GM08714 (cell line): ENCODE data around the gene NUBP2.

Experiments
- H3K4me3 ChIP-seq: fragments of 200-500 bp; sonication (Bioruptor generic); 2 replicates; pipeline ENCODE4 v1.5.1; 2014; ENCODE audit warnings: mild to moderate bottlenecking, low read length, inconsistent platforms
- ZNF274 ChIP-seq: IDR thresholded peaks from 2 replicates; pipeline ENCODE4 v1.6.1; 2012; ENCODE audit warnings: mild to moderate bottlenecking, low read depth, low read length

The NUBP2 gene

DNA sequence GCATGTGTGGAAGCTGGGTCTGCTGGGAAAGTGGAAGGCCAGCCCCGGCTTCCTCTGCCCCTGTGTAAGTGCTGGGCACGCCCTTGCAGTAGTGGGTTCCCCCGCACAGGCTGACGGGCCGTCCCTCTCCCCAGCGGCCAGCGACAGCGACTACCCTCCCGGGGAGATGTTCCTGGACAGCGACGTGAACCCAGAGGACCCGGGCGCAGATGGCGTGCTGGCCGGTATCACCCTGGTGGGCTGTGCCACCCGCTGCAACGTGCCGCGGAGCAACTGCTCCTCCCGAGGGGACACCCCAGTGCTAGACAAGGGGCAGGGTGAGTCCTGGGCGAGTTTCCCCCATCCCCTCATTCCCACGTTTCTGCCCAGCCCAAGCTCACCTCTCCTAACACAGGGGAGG, 16.9 kb upstream of the NUBP2 start:
- no peak overlapping the region for H3K4me3 ChIP-seq
- no peak for TF ChIP-seq ZNF274

DNA sequence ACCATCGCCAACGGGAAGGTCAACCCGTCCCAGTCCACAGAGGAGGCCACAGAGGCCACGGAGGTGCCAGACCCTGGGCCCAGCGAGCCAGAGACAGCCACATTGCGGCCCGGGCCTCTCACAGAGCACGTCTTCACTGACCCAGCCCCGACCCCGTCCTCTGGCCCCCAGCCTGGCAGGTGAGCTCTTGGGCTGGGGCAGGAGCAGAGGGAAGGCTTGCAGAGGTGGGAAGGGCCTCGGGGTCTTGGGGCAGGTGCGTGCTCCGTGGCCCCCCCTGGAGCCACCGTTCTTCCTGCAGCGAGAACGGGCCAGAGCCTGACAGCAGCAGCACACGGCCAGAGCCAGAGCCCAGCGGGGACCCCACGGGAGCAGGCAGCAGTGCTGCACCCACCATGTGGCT, 16.5 kb upstream of the NUBP2 start:
- no peak overlapping the region for H3K4me3 ChIP-seq
- no peak for TF ChIP-seq ZNF274

DNA sequence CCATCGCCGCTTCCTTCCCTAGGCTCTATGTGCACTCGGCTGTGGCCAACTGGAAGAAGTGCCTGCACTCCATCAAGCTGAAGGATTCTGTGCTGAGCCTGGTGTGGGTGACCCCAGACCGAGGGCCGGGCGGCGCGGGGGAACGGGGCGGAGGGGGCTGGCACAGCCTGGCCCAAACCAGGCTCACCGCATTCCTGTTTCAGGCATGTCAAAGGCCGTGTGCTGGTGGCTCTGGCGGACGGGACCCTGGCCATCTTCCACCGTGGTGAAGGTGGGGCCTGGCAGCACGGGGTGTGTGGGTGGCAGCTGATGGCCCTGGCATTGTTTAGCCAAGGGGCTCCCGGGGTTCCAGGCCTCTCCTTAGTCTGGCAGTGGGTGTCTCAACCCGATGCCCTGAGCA, 16.1 kb upstream of the NUBP2 start:
- no peak for TF ChIP-seq ZNF274
- H3K4me3 ChIP-seq, result no peak overlapping the region

DNA sequence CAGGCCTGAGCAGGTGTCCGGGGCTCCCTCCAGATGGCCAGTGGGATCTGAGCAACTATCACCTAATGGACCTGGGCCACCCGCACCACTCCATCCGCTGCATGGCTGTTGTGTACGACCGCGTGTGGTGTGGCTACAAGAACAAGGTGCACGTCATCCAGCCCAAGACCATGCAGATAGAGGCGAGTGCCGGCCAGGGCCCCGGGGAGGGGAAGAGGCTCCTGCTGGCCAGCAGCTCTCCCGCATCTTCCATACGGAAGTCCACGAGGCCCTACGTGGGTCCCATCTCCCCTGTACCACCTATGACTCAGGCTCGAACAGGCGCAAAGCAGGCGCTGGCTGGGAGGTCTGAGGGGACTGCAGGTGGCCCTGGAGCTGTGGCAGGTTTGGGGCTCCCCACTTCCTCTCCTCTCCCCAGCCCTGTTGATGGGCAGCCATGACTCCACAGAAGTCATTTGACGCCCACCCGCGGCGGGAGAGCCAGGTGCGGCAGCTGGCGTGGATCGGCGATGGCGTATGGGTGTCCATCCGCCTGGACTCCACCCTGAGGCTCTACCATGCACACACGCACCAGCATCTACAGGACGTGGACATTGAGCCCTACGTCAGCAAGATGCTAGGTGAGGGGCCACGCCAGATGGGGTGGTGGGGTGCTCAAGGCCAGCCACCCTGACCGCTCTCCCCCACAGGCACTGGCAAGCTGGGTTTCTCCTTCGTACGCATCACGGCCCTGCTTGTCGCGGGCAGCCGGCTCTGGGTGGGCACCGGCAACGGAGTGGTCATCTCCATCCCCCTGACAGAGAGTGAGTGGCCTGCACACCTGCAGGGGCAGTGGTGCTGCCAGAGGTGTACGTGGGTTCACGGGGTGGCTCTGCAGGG, 15.4 kb upstream of the NUBP2 start:
- H3K4me3 ChIP-seq, result no peak overlapping the region
- TF ChIP-seq ZNF274, result no peak

DNA sequence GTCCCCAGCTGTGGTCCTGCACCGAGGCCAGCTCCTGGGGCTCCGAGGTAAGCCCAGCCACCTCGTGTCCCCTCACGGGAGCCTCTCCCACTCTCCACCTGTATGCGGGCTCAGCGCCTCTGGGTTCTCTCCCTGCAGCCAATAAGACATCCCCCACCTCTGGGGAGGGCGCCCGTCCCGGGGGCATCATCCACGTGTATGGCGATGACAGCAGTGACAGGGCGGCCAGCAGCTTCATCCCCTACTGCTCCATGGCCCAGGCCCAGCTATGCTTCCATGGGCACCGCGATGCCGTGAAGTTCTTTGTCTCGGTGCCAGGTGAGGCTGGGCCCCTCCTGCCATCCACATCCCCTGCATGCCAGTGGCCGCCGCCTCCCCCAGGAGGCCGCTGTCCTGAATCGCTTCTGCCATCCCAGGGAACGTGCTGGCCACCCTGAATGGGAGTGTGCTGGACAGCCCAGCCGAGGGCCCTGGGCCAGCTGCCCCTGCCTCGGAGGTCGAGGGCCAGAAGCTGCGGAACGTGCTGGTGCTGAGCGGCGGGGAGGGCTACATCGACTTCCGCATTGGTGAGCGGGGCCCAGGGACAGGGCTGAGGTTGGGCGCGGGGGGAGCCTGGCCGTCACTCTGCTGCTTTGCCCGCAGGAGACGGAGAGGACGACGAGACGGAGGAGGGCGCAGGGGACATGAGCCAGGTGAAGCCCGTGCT, 14.5 kb upstream of the NUBP2 start:
- TF ChIP-seq ZNF274, result no peak

DNA sequence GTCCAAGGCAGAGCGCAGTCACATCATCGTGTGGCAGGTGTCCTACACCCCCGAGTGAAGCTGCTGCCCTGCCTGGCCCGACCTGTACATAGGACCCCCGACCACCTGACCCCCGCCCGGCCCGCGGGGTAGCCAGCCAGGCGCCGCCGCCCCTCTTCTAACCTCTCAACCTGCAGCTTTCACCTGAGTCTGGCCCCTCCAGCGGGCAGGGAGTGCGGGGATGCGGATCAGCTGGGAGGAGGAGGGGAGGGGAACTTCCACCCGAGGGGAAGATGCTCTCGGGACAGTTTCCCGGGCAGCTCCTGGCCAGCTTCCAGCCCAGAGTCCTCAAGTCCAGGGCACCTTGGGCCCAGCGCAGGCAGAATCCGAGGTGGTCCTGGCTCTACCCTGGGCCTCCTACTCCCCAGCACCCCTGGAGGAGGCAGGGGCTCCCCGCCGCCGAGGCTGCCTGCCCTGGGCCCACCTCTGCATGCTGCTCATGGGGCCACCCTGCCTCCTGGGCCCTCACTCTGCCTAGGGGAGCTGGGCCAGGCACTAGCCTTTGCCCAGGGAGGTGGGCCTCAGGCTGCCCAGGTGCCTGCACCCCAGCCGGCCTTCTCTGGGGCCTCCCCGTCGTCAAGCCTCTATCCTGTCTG, 13.9 kb upstream of the NUBP2 start:
- no peak for TF ChIP-seq ZNF274

More for the DNA sequence above, 14.5 kb upstream of the NUBP2 start:
- H3K4me3 ChIP-seq, result no peak overlapping the region

DNA sequence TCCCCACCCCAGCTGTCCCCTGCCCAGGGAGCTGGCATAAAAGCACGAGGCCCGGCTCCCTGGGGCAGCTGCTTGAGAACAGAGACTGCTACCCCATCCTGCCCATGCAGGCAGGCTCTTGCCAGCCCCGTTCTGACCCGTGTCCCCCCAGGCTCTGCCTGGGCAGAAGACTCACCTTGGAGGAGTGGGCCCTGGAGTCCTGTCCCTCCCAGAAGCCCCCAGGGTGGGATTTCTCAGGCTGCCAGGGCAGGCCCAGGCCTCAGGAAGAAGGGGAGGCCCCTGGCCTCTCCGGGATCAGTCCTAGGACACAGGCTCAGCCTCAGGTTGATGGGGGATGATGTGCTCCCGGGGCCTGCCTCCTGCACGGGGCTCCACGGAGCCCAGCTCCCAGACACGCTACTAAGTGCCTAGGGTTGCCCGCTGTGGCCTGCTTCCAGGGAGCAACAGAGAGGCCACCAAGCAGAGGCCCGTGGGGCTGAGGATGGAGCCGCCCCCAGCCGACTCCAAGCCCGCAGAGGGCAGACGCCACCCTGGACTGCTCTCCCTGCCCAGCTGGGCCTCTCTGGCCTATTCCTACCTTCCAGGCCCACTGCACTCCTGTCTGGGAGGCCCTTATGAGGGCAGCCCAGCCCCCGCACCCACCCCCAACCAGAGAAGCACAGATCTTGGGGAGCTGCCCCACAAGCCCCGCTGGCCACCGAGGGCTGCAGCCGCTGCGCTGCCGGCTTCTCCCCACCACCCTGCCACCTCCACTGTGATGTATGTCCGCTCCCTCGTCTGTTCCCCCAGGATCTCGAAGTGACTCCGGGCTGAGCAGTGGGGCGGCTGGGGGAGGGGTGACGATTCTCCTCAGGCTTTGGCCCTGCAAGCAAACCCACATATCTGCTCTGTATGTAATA, 13.1 kb upstream of the NUBP2 start:
- TF ChIP-seq ZNF274, result no peak
- H3K4me3 ChIP-seq, result no peak overlapping the region; the same call in 1 of the 2 replicates

More for the DNA sequence above, 13.9 kb upstream of the NUBP2 start:
- no peak overlapping the region for H3K4me3 ChIP-seq

DNA sequence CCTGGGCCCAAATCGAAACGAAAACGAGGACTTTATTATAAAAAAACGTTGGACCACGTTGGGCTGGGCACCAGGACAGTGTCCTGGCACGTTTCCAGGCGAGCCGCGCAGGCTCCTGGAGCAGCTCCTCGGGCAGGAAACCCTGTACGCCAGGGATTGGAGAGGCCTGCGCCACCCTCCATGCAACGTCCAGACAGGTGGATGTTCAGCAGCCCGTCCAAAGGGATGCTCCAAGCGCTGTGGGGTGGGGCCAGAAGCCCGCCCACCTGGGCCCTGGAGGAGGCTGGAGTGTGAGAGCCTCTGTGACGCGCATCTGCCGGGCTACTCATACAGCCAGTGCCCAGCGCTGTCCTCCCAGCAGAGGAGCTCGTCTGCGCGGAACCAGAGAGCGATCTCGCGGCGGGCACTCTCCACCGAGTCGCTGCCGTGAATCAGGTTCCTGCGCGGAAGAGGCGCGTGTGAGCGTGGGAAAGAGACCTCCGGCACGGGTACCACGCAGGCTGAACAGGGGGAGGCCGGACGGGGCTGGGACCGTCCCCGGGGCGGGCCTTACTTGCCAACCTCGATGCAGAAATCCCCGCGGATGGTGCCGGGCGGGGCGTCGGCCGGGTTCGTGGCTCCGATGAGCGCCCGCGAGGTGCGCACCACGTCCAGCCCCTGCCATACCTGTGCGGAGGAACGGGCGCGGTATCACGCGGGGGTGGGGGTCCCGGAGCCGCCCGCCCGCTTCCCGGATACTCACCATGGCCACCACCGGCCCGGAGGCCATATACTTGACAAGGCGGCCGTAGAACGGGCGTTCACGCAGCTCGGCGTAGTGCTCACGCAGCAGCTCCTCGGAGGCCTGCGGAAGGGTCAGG, 12.2 kb upstream of the NUBP2 start:
- no peak for TF ChIP-seq ZNF274
- H3K4me3 ChIP-seq, result peak overlapping the region; percentile 81

DNA sequence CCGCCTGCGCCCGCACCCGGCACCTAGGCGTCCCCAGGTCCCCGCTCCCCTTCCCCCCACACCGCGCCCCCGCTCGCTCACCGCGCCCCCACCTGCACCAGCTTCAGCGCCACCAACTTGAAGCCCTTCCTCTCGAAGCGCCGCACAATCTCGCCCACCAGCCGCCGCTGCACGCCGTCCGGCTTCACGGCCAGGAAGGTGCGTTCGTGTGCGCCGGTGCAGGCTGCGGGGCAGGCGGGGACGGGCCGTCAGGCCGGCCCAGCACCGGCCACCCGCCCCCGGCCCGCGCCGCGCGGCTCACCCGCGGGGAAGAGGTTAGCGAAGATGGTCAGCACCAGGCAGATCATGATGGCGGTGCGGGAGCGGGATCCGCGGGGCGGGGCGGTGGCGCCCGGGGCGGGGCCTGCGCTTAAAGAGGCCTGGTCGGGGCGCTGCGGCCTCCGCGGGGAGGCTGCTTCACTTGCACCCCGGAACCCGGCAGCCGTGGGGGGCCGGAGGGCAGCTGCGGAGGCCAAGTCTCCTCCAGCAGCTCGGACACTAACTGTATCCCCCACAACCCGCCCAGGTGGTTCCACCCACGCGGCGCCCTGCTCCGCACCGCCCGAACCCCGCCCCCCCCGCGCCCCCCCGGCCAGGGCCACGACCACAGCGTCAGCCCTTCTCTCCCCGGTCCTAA, 11.4 kb upstream of the NUBP2 start, which contains the start of gene NME3:
TSS of gene NME3 (minus strand) at position 356 of the 676 bp plus-strand sequence. CDS start at position 347, 9 bp downstream.
- peak within 1 kb of the TSS; percentile 81 for H3K4me3 ChIP-seq
- no peak for TF ChIP-seq ZNF274

DNA sequence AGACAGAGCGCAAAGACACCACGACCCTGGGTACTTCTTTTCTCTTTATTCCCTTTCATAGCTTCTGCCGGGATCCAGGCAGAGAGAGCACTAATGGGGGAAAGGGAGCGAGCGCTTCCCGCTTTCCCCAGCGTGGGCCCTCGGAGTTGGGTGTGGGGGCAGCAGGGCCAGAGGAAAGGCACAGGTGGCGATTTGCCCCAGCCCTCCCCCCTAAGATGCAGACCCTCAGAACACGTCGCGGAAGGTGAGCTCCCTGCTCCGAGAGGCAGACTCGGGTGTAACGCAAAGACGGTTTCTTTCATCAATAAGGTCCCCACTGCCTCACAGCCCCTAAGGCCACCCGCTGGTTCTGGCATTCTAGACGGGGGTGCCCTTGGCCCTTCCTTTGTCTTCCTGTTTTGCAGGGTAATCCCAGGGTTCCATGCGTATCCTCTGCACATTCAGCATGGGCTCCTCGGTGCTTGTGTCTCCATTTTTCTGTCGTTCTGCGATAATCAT, 10.8 kb upstream of the NUBP2 start:
- no peak for TF ChIP-seq ZNF274
- peak overlapping the region; percentile 81 for H3K4me3 ChIP-seq

DNA sequence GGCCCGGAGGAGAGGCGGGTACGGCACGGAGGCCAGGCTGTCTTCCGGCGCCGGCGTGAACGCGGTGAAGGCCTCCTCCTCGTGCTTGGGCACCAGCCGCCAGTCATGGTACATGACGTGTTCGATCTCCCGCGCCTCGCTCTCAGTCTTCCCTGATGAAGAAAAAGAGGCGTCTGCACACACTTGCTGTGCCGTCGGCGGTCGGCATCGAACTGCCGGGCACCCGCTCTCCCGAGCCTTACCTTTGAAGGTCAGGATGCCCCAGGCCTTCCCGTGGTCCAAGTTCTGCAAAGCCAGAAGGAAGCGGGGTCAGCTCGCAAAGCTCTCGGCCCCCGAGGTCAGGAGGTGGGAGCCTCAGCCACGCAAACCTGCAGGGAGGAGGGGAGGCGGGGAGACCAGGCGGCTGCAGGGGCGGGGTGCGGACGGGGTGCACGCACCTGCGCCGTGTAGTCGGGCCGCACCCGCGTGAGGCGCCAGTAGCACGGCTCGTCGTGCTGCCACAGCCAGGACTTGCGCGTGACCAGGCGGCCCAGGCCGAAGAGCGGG, 10.3 kb upstream of the NUBP2 start, which contains the start of gene EME2:
TSS of gene EME2 (plus strand) at position 449 of the 546 bp plus-strand sequence. CDS start 418 bp downstream, outside the sequence.
- no peak for TF ChIP-seq ZNF274
- H3K4me3 ChIP-seq, result peak within 1 kb of the TSS; percentile 81

DNA sequence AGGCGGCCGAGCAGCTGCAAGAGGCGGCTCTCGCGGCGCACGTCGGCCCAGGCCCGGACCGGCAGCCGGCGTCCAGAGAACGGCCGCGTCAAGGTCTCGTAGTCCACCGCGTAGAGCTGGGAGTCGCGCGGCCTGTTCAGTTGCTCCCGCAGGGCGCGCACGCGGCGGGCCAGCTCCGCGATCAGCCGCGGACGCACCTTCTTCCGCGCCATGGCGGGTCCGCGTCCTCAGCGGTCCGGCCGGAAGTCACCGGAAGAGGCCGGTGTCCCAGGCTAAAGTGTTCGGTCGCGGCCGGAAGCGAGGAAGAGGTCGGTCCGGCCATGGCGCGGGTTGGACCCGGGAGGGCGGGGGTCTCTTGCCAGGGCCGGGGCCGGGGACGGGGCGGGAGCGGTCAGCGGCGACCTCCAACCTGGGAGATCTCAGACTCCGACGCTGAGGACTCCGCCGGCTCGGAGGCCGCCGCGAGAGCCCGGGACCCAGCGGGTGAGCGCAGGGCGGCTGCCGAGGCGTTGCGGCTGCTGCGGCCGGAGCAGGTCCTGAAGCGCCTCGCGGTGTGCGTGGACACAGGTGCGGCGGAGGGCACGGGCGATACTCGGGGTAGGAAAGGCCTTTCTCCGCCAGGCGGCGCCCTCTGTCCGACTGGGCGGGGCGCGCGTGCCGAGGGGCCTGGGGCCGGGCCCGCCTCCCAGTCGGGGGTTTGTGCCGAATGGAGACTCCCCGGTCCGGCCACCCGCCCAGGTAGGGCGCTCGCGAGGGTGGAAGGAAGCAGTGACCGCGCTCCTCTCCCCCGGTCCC, 9.7 kb upstream of the NUBP2 start, which contains the start of gene MRPS34:
TSS of gene MRPS34 (minus strand) at position 227 of the 795 bp plus-strand sequence. CDS start at position 212, 15 bp downstream.
- H3K4me3 ChIP-seq, result peak within 1 kb of the TSS; percentile 81
- TF ChIP-seq ZNF274, result no peak
